PC-3 (cell line): ENCODE measurements around the gene NAPB.

ENCODE experiments used
- EZH2 ChIP-seq: fragments of 300-600 bp; sonication (generic); IDR thresholded peaks from one replicate; pipeline ENCODE4 v1.6.1; 2017; ENCODE audit warnings: antibody characterized with exemption, mild to moderate bottlenecking, low read length; ENCODE audit not compliant: unreplicated experiment
- EZH2phosphoT487 ChIP-seq: fragments of 300-600 bp; sonication (generic); IDR thresholded peaks from 2 replicates; pipeline ENCODE4 v1.6.1; 2018; ENCODE audit warnings: mild to moderate bottlenecking, antibody characterized with exemption, low read length, borderline replicate concordance
- TF ChIP-seq, protein P1 (sequence below): fragments of 300-600 bp; sonication (generic); conservative IDR thresholded peaks from 2 replicates; pipeline ENCODE4 v1.5.1; 2017; ENCODE audit warnings: antibody characterized with exemption, low read depth, mild to moderate bottlenecking, low read length

DNA sequence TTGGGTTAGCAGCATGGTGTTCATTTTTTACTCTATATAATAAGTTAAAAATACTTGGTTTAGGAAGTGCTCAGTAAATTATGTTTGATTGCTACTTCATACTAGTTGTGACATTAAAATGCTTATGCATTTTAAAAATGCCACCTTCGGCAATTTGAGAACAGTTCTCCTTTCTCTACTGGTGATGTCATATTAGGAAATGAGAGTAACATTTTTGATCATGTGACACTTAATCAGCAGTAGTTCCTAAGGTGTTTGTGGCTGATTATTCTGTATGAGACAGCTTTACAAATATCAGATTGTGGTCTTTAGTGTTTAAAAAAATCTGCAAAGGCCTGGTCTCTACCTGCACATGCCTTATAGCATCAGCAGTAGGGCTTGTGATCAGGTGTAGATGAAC is 54.9 kb downstream of the NAPB start:
- TF ChIP-seq, protein P1, sequence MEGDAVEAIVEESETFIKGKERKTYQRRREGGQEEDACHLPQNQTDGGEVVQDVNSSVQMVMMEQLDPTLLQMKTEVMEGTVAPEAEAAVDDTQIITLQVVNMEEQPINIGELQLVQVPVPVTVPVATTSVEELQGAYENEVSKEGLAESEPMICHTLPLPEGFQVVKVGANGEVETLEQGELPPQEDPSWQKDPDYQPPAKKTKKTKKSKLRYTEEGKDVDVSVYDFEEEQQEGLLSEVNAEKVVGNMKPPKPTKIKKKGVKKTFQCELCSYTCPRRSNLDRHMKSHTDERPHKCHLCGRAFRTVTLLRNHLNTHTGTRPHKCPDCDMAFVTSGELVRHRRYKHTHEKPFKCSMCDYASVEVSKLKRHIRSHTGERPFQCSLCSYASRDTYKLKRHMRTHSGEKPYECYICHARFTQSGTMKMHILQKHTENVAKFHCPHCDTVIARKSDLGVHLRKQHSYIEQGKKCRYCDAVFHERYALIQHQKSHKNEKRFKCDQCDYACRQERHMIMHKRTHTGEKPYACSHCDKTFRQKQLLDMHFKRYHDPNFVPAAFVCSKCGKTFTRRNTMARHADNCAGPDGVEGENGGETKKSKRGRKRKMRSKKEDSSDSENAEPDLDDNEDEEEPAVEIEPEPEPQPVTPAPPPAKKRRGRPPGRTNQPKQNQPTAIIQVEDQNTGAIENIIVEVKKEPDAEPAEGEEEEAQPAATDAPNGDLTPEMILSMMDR: no peak
- TF ChIP-seq EZH2: no peak
- TF ChIP-seq EZH2phosphoT487: no peak
